CD4-positive, alpha-beta T cell treated with Interleukin-12 subunit alpha and Interleukin-12 subunit beta, for 1 hour (primary cell): Measurements from ENCODE around the gene EEA1.

Experiments used
- DNase-seq: peaks from one replicate; pipeline ENCODE4 v3.0.0-alpha.2; 2020

Gene EEA1

DNA sequence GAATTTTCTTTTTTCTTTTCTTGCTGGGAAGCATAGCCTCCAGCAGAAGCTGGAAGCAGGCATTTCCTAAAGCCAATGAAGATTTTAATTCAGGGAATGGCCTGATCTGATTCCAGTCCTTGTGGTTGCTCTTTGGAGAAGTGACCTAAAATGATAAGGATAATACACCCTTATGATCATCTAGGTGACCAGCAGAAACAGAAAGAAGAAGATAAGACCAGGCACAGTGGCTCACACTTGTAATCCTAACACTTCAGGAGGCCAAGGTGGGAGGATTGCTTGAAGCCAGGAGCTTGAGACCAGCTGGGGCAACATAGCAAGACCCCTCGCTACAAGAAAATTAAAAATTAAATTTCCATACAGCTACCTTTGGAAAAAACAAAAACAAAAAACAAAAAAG lies 51.2 kb downstream of the EEA1 start:
- DNase-seq: no peak

DNA sequence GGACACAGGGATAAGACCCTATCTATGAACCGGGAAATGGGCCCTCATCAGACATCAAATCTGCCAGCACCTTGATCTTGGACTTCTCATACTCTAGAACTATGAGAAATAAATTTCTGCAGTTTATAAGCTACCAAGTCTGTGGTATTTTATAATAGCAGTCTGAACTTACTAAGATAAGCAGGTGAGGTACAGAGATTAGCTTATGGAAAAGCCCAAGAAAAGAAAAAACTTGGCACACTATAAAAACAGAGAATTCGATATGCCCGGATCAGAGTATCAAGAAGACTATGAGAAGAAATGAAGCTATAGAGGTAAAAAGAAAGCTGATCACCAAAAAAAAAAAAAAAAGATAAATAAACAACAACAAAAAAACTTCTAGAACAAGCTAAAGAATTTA lies 52.6 kb downstream of the EEA1 start:
- no peak for DNase-seq

DNA sequence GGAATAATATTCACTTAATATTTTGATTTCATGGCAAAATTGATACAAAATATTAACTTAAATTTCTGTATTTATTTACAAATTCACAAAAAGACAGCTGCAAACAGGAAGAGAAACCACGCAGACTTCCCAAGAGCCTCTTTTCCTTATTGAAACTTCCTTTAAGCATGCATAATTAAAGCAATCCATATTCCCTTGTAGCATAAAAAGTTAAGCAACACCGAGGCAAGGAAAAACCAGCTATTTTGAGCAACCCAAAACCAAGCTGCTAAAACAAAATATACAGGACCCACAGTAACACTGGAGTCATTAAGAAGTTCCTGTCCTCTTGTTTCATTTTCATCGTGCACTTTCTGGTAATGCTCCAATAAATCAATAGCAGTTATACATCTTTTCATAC lies 58.0 kb downstream of the EEA1 start:
- DNase-seq: no peak

DNA sequence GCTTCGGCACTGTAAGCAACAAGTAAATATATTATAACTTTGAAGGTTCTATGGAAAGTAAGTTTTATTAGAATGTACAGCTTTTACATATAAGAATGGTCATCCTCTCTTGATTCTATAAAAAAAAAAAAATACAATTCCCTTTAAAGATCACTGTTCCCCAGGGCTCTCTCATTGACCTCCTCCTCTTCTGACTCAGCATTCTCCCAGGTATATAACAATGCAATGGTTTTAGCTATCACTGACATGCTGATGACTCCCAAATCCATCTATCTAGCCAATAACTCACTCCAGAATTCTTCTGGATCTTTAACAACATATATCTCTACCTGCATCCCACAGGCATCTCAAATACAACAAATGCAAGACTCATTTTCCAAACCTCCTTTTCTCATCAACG lies 62.7 kb downstream of the EEA1 start:
- no peak for DNase-seq

DNA sequence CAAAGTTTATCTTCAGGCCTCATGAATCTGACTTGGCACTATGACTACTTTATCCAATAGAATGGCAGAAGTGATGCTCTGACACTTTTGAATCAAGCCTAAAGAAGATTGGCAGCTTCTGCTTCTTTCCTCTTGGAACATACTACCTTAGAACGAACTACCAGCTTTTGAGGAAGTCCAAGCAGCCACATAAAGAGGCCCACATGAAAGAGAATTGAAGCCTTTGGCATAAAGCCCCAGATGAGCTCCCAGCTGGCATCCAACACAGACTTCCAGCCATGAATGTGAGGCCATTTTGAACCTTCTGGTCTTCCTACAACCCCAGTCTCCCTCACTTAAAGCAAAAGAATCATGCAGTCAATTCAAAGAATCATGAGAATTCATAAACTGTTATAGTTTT lies 65.8 kb downstream of the EEA1 start:
- no peak for DNase-seq

DNA sequence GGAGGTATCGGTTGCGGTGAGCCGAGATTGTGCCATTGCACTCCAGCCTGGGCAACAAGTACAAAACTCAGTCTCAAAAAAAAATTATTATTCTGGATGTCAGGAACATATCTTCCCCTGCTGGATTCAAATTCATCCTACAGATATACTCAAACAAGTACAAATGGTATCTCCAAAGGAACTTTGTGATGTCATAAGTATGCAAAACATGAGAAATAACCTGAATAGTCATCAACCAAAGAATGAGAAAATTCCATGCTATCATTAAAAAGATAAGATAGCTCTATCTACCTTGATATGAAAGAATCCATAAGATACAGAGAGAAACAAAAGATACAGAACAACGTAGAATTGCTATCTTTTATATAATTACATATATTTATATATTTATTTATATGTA lies 67.7 kb downstream of the EEA1 start:
- no peak for DNase-seq

DNA sequence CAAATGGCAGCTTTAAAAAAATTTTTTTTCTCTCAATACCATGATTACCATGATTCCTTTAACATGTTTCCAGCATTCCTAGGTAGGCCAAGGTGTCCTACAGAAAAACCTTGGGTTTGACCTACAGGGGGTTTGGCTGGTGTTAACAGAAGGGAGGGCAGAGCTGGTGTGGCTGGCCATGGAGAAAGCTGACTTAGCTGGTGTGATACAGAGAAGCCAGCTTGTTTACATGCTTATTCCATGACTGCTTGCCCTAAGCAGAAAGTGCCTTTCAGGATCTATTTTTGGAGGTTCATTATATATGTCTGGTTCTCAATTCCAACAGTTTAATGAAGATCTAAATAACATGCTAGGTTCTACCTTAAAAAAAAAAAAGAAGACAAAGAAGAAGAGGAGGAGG lies 68.6 kb downstream of the EEA1 start:
- no peak for DNase-seq

DNA sequence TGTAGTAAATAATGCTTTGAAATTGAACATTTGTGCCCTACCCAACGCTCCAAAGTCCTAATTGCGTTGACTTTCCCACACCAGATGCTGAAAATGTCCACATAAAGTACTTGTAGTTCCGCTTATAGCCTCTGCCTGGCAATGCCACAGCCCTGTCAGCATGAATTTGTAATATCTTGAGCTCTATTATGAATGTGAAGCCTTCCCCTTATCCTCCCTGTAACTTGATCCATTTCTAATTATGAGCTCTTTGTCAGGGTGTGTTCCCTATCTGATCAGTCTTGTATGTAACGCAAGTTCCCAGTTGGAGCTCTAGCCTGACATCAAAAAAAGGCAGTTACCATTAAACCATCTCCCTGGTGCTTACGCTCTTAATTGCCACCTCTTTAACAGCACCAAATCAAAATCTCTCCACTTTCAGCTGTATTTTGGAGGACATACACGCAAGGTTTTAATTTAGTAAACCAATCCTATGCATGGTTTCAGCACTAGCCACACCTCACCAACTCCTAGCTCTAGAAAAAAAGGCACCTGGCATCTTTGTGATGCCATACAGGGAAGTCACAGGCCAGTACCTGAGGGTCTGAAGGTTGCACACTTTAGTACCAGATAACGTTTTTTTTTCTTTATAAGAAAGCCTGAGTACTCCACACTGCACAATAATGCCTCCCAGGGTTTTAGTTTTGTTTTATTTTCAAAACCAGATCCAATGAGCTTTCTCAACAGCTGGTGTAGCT lies 69.3 kb downstream of the EEA1 start:
- no peak for DNase-seq

DNA sequence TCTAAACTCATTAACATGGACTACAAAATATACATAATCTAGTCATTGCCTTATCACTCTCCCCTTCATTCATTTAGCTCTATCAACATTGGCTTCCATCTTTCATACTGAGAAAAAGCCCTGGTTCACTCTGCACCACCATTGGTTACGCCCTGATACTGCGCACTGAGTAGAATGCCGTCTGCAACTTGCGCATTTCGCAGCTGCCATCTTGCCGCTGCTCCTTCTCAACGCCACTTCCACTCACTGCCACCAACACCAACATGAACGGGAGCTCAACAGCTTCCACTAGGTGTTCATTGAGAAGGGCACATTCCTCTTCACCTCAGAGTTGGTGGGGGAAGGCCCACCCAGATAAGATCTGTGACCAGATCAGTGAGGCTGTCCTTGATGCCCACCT lies 71.3 kb downstream of the EEA1 start:
- DNase-seq: no peak

DNA sequence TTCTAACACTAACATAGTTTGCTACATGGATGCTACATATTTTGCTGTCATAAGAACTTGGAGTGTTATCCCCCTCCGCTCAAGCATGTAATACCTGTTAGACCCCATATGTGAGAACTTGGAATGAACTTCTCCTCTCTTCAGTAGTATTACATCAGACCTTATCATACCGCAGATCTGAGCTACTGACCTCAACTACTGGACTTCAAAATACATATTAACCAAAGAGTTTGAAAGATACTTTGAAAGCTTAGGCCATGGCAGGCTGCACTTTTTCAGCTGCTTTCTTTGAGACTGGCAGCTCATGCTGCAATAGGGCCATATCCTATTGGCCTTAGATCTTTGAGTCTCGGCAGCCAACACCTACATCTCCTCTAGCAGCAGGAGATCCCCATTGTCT lies 74.8 kb downstream of the EEA1 start:
- no peak for DNase-seq

DNA sequence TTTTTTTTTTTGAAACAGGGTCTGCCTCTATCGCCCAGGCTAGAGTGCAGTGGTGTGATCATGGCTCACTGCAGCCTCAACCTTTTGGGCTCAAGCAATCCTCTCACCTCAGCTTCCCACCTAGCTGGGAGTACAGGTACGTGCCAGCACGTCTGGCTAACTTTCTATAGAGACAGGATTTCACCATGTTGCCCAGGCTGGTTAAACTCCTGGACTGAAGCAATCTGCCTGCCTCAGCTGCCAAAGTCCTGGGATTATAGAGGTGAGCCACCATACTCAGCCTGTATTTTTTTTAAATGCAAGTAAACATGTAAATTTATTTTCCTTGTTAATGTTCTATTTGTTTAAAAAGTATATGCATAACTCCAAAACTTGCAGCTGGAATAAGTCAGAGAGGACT lies 80.4 kb downstream of the EEA1 start:
- no peak for DNase-seq

DNA sequence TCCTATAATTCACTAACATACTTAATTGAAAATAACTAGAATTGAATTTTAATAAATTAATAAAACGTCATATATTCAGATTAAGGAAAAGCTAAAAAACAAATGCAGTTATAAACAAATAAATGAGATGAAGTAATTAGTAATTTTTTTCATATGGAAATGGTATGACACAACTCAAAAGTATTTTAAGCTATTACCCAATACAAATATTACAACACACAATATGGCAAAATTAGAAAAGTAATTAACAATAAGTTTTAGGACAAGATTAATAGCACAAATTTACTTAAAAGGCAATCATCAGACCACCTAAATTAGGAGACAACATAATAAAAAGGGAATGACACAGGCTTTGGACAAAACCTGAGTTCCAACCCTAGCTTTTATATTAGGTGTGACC lies 81.7 kb downstream of the EEA1 start:
- no peak for DNase-seq

DNA sequence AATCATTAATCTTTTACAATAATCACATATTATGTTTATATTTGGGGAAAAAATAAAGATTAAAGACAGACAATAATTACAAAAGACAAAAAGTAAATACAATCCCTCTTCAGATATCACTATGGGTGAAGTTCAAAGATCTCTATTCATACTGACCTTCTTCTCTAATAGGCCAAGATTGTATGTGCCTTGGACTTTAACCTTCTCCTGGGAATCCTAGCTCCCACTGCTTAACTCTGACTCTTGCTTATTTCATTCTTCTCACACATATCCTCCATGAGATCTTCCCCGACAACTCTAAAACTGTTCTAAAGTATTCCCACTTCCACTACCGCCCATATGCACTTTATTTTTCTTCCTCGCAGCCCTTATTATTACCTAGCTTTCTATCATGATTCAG lies 83.8 kb downstream of the EEA1 start:
- DNase-seq: no peak

DNA sequence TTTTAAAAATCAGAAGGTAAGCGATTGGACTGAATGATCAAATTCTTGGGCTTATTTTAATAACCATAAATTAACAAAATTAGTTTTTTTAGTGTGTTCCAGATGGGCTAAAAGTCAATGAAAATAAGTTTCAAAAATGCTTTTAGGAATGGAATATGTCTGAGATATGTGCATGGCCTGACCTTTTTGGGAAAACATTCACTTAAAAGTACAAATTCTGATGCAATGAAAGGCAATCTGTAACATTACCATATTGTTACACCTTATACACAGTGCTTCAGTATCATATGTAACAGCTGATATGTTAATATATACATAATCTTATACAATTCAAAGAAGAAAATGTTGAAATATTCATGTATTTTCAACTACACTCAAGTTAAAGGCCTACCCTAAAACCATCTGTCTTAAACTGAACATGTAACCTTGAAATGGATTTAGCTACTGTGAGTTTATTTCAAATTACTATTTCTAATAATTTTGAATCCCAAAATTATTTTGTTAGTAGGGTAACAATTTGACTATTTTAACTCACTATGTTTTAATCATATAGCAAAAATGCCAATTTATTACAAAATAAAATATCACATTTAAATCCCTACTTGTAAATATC lies 84.8 kb downstream of the EEA1 start:
- DNase-seq: no peak

DNA sequence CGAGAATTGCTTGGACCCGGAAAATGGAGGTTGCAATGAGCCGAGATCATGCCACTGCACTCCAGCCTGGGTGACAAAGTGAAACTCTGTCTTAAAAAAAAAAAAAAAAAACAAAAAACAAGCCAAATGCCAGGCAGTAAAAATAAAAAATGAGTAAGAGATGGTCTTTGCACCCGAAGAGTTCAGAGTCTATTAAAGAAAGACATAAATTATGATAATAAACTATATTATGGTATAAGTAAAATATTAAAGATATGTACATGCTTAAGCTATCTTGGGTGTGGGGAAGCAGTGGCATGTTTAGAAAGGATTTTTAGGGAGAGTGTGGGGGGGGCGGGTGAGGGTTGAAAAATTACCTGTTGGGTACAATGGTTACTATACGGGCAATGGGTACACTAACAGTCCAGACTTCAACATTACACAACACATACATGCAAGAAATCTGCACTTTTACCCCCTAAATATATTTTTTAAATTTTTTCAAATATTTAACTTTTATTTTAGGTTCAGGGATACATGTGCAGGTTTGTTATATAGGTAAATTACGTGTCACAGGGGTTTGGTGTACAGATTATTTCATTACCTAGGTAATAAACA lies 99.3 kb downstream of the EEA1 start:
- no peak for DNase-seq

DNA sequence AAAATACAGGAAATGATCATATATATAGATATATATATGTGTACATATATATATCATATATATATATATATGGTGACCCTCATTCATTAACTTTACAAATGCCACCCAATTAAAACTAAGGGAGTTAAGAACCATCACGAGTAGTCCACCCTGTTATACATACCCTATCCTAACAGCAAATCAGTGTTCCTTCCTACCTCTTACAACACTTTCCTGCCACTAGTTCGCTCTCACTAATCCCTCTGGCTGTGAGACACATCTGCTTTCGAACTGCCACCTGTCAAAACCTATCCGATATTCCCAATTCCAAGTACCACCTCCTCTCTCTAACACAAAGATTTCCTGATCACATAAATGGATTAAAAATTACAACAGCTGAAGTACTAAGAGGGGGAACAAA lies 100.5 kb downstream of the EEA1 start:
- no peak for DNase-seq

DNA sequence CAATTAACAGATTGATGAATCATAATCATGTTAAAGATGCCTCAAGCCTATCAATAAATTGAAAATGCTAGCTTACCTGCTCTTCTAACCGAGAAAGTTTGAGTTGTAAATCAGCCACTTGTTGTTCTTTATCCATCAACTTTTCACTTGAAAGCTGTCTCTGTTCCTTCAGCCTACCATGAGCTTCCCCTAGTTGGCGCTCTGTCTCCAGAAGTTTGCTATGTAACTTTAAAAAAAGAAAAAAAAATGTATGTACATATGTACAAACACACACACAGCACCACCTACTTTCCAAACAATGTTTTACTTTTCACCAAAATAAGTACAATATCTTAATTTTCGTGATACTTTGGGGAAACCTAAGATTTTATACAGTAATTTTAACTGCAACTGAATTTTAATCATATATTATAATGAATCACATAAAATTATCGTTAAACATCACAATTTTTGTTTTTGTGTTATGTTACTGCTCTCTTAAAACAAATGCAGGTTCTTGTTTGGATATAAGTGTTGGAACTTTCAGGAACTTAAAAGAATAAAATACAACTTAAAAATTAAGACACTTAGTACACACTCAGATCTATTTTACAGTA lies 101.2 kb downstream of the EEA1 start:
- peak; percentile 31 for DNase-seq

DNA sequence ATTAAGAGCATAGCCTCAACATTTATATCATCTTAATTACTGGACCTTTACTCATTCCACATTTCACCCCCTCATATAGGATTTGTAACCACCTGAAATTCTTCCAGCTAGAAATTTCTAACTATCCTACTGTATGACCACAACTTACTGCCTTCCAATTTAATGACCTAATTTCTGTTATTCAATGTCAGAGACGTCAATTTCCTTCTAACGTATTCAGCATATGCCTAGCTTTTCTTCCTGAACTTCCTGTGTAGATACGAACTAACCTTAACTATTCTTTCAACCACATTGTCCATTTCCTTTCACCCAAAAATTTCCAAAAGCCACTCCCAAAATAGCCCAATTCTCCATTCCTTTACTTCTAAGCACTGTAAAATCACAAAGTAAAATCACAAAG lies 108.0 kb downstream of the EEA1 start:
- no peak for DNase-seq

DNA sequence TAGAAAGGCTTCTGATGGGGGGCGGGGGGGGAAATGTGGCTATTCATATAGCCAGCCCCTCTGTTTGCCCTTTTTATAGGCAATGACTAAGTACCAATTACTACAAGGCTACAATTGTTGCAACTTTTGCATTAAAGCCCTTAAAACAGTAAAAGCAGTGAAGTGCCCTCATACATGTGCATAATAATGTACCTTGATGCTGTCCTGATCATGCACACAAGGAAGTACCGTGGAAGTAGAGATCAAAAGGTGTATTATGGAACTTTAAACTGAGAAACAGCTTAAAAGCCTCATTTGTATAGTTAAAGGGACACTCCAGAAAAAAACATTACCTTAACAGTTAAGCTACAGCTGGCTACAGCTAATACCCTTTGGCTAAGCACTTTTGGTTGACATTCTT lies 114.5 kb downstream of the EEA1 start:
- no peak for DNase-seq

DNA sequence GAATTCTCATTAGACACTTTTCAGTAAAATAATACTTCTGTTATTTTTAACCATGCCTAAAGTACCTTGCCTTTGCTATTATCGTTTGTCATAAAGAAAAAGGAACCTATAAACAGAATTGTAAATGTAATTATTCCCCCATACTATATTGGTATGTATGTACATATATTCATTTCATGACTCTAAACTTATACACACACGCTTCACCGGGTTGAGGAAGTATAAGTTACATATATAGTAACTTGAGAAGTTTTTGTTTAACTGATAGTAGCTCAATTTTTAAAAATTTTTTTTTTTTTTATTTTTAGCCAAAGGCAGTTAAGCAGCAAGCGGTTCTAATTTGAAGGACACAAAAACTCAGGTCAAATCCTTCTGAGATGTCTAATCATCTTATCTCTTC lies 118.7 kb downstream of the EEA1 start:
- DNase-seq: no peak

DNA sequence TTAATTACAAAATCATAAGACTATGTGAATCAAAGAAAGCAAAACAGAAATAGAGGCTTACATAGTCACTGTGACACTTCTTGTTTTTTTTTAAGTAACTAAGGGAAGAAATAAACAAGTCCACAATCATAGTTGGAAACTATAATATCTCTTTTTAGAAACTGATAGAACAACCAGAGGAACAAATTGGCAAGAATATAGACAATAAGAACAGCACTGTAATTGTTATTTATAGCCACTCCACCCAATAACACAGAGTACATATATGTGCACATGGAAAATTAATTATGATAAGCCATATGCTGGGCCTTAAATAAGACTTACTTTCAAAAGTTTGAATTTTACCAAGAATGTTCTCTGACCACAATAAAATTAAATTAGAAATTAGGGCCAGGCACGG lies 125.2 kb downstream of the EEA1 start:
- DNase-seq: no peak

DNA sequence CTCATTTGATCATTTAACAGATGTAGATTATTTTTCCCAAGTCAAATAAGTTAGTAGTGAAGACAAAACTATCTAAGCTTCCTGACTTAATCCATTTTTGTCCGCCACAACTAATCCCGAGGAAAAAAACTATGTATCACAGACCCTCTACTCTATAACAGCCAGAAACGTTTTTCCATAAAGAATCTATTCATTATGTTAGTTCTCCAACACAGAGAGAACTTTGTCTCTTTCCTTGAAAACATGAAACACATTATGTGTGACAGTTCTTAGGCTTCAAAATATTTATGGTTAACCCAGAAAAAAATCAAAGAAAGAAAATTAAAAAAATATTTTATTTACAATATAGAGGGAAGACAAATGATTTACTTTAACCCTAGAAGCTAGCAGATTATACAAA lies 126.2 kb downstream of the EEA1 start:
- no peak for DNase-seq

DNA sequence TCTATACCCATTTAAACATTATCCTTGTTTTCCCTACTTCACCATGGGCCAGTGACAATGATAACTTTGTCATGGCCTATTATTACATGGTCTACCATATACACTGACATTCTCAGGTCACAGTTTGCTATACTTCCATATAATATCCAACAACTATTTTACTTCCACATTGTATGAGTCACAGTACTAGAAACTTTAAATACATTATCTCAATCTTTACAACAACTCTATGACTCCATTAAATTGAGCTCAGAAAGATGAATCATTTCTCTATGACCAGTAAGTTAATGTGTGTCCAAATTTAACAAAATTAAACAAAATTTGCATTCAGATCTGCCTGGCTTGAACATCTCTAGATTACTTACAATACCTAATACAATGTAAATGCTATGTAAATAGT lies 132.4 kb downstream of the EEA1 start:
- no peak for DNase-seq

DNA sequence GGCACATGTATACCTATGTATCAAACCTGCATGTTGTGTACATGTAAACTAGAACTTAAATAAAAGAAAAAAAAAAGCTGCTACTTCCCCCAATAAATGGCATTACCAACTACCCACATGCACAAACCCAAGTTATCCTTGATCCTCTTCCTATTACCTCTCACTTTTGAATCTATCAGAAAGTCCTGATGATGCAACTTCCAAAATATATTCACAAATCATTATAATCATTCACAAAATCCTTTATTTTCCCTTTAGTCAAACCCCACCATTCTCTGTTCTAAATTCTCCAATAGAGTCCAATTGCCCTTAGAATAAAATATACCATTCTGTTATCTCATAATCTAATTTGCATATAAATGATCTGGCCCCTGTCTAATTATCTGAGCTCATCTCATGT lies 134.3 kb downstream of the EEA1 start:
- no peak for DNase-seq
